ENCODE measurements around the gene ABTB2. TPM values are rescaled to one million over a fixed set of nuclear protein-coding genes. Genes with fewer than 3 reads are reported as not detected.

Gene ABTB2
- total RNA-seq, 2 experiments from 2014 or later: 0.06 to 0.09 TPM

DNA sequence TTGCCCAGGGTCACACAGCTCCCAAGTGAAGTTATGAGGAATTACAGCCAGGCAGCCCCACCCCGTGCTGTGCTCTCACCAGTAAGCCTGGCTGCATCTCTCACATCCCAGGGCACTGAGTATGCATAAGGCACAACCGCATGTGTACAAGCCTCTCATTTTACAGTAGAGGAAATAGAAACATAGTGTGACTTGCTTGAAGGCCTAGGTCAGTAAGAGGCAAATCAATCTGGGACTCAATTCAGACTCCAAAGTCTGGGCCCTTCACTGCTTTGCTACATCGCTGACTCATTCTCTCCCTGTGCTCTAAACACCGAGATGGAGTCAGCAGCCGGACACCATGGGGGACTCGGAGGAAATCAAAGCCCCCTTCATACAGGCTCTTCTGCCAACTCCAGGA is 7.9 kb downstream of the ABTB2 start:
- Histone ChIP-seq H4K20me1 (ENCODE audit: insufficient read depth, low read length) (no peaks in the 10 kb centered on the region), H3K36me3 (ENCODE audit: insufficient read depth, low read length) (no peaks in the 10 kb centered on the region), H3K4me1 (ENCODE audit: insufficient read depth, low read length, poor library complexity, severe bottlenecking) (peaks cover 4% of the 10 kb centered on the region), H3K27ac (ENCODE audit: low read depth, low read length, poor library complexity, severe bottlenecking) (no peak overlapping the region), H3K9me3 (ENCODE audit: low read length) (no peaks in the 10 kb centered on the region), H2AFZ (ENCODE audit: low read length) (no peak overlapping the region), H3K4me3 (ENCODE audit: low read depth, low read length, poor library complexity, severe bottlenecking) (no peak overlapping the region), H3K9me2 (ENCODE audit: insufficient read depth, low read length) (no peaks in the 10 kb centered on the region), H3K4me2 (ENCODE audit: low read length) (no peak overlapping the region), H3K79me2 (ENCODE audit: insufficient read depth, low read depth, low read length) (no peaks in the 10 kb centered on the region)
- ChIA-PET CTCF (ENCODE audit: unreplicated experiment) (interaction anchor here (0.6 kb wide), 1 partner anchor 176 kb away, joined by 5 read pairs; no protein-coding TSS in a partner anchor), POLR2A (no interaction called here)
- DNase-seq (ENCODE audit: low spot score): no peak
- BruUV-seq (replicated peaks): no TSS peak
- intact Hi-C loops (cut with micrococcal nuclease; ENCODE audit: unreplicated experiment): no loop called here
- TF ChIP-seq, protein P1, sequence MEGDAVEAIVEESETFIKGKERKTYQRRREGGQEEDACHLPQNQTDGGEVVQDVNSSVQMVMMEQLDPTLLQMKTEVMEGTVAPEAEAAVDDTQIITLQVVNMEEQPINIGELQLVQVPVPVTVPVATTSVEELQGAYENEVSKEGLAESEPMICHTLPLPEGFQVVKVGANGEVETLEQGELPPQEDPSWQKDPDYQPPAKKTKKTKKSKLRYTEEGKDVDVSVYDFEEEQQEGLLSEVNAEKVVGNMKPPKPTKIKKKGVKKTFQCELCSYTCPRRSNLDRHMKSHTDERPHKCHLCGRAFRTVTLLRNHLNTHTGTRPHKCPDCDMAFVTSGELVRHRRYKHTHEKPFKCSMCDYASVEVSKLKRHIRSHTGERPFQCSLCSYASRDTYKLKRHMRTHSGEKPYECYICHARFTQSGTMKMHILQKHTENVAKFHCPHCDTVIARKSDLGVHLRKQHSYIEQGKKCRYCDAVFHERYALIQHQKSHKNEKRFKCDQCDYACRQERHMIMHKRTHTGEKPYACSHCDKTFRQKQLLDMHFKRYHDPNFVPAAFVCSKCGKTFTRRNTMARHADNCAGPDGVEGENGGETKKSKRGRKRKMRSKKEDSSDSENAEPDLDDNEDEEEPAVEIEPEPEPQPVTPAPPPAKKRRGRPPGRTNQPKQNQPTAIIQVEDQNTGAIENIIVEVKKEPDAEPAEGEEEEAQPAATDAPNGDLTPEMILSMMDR (conservative IDR thresholded peaks at IDR 0.05; ENCODE audit: low read length): no peak
- no peak for TF ChIP-seq EZH2phosphoT487 (IDR thresholded peaks at IDR 0.05; ENCODE audit: borderline replicate concordance, low read depth, low read length)

- H2AFZ ChIP-seq (ENCODE audit: low read length): no peak overlapping the region
- no peaks in the 10 kb centered on the region for H3K36me3 ChIP-seq (ENCODE audit: insufficient read depth, low read length)
- H3K27ac ChIP-seq (ENCODE audit: low read depth, low read length, poor library complexity, severe bottlenecking): no peak overlapping the region
- H3K9me2 ChIP-seq (ENCODE audit: insufficient read depth, low read length): no peaks in the 10 kb centered on the region
- DNase-seq (ENCODE audit: low spot score): no peak
- H3K4me2 ChIP-seq (ENCODE audit: low read length): no peak overlapping the region
- POLR2A ChIA-PET: interaction anchor here (1.6 kb wide), 1 partner anchor 8 kb away, joined by 4 read pairs; no protein-coding TSS in a partner anchor
- H3K4me1 ChIP-seq (ENCODE audit: insufficient read depth, low read length, poor library complexity, severe bottlenecking): peaks cover 4% of the 10 kb centered on the region
- intact Hi-C loops (cut with micrococcal nuclease; ENCODE audit: unreplicated experiment): no loop called here
- TF ChIP-seq EZH2phosphoT487 (IDR thresholded peaks at IDR 0.05; ENCODE audit: borderline replicate concordance, low read depth, low read length): no peak
- TF ChIP-seq, protein P1 (conservative IDR thresholded peaks at IDR 0.05; ENCODE audit: low read length): no peak
- CTCF ChIA-PET (ENCODE audit: unreplicated experiment): no interaction called here
- H3K4me3 ChIP-seq (ENCODE audit: low read depth, low read length, poor library complexity, severe bottlenecking): no peak overlapping the region
- no peaks in the 10 kb centered on the region for H4K20me1 ChIP-seq (ENCODE audit: insufficient read depth, low read length)
- no TSS peak for BruUV-seq (replicated peaks)
- no peaks in the 10 kb centered on the region for H3K79me2 ChIP-seq (ENCODE audit: insufficient read depth, low read depth, low read length)
- H3K9me3 ChIP-seq (ENCODE audit: low read length): no peaks in the 10 kb centered on the region
These were observed 8.9 kb downstream of the ABTB2 start for GRCh38 chr11:34348919-34349318.

DNA sequence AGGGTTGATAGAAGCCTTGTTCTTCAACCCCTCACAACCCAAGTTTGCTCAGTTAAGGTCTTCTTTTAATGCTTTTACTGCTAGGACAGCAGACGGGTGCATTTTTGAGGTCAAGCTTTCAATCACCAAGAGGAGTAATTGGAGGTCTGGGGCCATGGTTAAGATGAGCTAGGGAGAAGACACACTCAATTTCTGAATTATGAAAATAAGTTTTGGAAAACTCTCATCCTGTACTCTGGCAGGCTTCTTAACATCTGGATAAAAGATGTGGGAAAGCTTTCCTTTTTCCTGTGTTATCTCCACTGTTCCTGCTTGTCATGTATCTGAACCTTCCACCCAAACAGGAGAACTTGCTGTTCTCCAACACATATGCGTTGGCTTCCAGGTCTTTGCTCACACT is 9.7 kb downstream of the ABTB2 start:
- Histone ChIP-seq H3K9me2 (ENCODE audit: insufficient read depth, low read length) (no peaks in the 10 kb centered on the region), H2AFZ (ENCODE audit: low read length) (no peak overlapping the region), H3K79me2 (ENCODE audit: insufficient read depth, low read depth, low read length) (no peaks in the 10 kb centered on the region), H3K9me3 (ENCODE audit: low read length) (no peaks in the 10 kb centered on the region), H3K4me1 (ENCODE audit: insufficient read depth, low read length, poor library complexity, severe bottlenecking) (peaks cover 4% of the 10 kb centered on the region), H3K4me3 (ENCODE audit: low read depth, low read length, poor library complexity, severe bottlenecking) (no peak overlapping the region), H3K36me3 (ENCODE audit: insufficient read depth, low read length) (no peaks in the 10 kb centered on the region), H3K4me2 (ENCODE audit: low read length) (no peak overlapping the region), H4K20me1 (ENCODE audit: insufficient read depth, low read length) (no peaks in the 10 kb centered on the region), H3K27ac (ENCODE audit: low read depth, low read length, poor library complexity, severe bottlenecking) (no peak overlapping the region)
- no TSS peak for BruUV-seq (replicated peaks)
- POLR2A ChIA-PET: interaction anchor here (0.6 to 1.6 kb wide), 2 partner anchors 8 to 95 kb away, joined by 3 to 4 read pairs; no protein-coding TSS in a partner anchor
- CTCF ChIA-PET (ENCODE audit: unreplicated experiment): no interaction called here
- DNase-seq (ENCODE audit: low spot score): no peak
- no peak for TF ChIP-seq EZH2phosphoT487 (IDR thresholded peaks at IDR 0.05; ENCODE audit: borderline replicate concordance, low read depth, low read length)
- TF ChIP-seq, protein P1 (conservative IDR thresholded peaks at IDR 0.05; ENCODE audit: low read length): no peak
- intact Hi-C loops (cut with micrococcal nuclease; ENCODE audit: unreplicated experiment): no loop called here
